Measurements from ENCODE around the gene TACR1. TPM values are rescaled to one million over a fixed set of nuclear protein-coding genes. Genes with fewer than 3 reads are reported as not detected.
"Not testable (repeated sequence)": the region's sequence is repeated elsewhere in the genome, so short reads cannot be mapped to it uniquely, and the experiment has no call there.

TACR1 gene
- polyA plus RNA-seq, 1 donor from 2014 or later = 0.78 TPM

DNA sequence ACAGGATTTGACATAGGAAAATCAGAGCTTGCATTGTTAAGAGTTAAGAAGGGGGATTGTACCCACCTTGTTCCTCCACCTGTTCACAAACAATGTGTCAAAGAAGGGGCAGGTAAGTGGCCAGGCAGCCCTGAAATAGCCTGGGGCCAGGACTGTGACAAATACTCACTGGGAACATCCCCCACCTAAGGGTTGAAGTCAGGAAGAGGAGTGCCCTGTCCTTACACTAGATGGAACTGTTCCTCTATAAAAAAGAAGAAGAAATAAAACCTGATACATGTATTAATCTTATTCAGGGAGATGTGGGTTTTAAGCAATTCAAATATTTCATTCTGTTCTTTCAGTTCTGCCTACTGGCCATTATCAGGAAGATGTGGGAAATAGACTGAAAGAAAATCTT is 41.9 kb downstream of the TACR1 start:
- Histone ChIP-seq H3K27ac (ENCODE audit: low read length) (no peak overlapping the region), H3K36me3 (ENCODE audit: insufficient read depth, low read length) (no peaks in the 10 kb centered on the region), H3K27me3 (ENCODE audit: insufficient read depth, low read depth, low read length) (no peaks in the 10 kb centered on the region), H3F3A (ENCODE audit: insufficient read depth, low read length, poor library complexity, severe bottlenecking) (no peaks in the 10 kb centered on the region), H4K20me1 (ENCODE audit: insufficient read depth) (no peaks in the 10 kb centered on the region), H3K79me2 (replicated peaks; ENCODE audit: insufficient read depth, low read length) (no peaks in the 10 kb centered on the region), H3K9me2 (ENCODE audit: insufficient read depth, low read length) (no peaks in the 10 kb centered on the region), H3K4me2 (ENCODE audit: low read length) (no peak overlapping the region), H3K4me3 (ENCODE audit: low read length) (no peak overlapping the region), H3K9ac (ENCODE audit: low read length) (no peak overlapping the region), H2AFZ (ENCODE audit: low read depth, low read length) (no peak overlapping the region), H3K9me3 (ENCODE audit: low read length) (no peaks in the 10 kb centered on the region)
- TF ChIP-seq, protein P1, sequence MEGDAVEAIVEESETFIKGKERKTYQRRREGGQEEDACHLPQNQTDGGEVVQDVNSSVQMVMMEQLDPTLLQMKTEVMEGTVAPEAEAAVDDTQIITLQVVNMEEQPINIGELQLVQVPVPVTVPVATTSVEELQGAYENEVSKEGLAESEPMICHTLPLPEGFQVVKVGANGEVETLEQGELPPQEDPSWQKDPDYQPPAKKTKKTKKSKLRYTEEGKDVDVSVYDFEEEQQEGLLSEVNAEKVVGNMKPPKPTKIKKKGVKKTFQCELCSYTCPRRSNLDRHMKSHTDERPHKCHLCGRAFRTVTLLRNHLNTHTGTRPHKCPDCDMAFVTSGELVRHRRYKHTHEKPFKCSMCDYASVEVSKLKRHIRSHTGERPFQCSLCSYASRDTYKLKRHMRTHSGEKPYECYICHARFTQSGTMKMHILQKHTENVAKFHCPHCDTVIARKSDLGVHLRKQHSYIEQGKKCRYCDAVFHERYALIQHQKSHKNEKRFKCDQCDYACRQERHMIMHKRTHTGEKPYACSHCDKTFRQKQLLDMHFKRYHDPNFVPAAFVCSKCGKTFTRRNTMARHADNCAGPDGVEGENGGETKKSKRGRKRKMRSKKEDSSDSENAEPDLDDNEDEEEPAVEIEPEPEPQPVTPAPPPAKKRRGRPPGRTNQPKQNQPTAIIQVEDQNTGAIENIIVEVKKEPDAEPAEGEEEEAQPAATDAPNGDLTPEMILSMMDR (IDR thresholded peaks at IDR 0.05; ENCODE audit: poor library complexity, severe bottlenecking) = peak; percentile 43
- TF ChIP-seq POLR2AphosphoS5 (IDR thresholded peaks at IDR 0.05) (no peak), EZH2 (IDR thresholded peaks at IDR 0.05; ENCODE audit: borderline replicate concordance, insufficient read depth, low read length, poor library complexity, severe bottlenecking) (no peak), MXI1 (conservative IDR thresholded peaks at IDR 0.05; ENCODE audit: poor library complexity, severe bottlenecking) (no peak), TAF1 (IDR thresholded peaks at IDR 0.05; ENCODE audit: low read depth) (no peak), RAD21 (conservative IDR thresholded peaks at IDR 0.05) (peak; percentile 58), EP300 (conservative IDR thresholded peaks at IDR 0.05; ENCODE audit: poor library complexity, severe bottlenecking) (no peak), SMC3 (conservative IDR thresholded peaks at IDR 0.05; ENCODE audit: poor library complexity) (peak; percentile 59)

DNA sequence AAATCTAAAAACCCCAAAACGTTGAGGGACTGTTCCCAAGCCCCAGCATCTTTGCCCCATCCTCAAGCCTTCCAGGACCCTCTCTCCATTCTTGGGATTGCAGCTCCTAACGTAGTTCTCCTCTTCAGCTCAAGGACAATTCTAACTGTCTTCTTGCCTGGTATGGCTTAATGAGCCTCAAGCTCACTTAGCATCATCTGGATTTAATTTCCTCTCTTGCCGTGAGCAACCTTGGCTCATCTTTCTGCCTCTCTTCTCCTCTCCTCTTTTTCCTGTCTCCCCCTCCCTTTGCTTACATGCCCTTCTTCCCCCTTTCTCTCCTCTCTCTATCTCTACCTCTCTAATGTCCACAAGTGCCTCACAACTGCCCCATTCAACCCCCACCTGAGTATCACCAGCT is 44.2 kb downstream of the TACR1 start:
- Histone ChIP-seq H3K4me3 (ENCODE audit: low read length) (no peak overlapping the region), H3F3A (ENCODE audit: insufficient read depth, low read length, poor library complexity, severe bottlenecking) (no peaks in the 10 kb centered on the region), H2AFZ (ENCODE audit: low read depth, low read length) (no peak overlapping the region), H3K27me3 (ENCODE audit: insufficient read depth, low read depth, low read length) (no peaks in the 10 kb centered on the region), H3K4me2 (ENCODE audit: low read length) (no peak overlapping the region), H3K9ac (ENCODE audit: low read length) (no peak overlapping the region), H3K9me2 (ENCODE audit: insufficient read depth, low read length) (no peaks in the 10 kb centered on the region), H4K20me1 (ENCODE audit: insufficient read depth) (no peaks in the 10 kb centered on the region), H3K79me2 (replicated peaks; ENCODE audit: insufficient read depth, low read length) (no peaks in the 10 kb centered on the region), H3K36me3 (ENCODE audit: insufficient read depth, low read length) (no peaks in the 10 kb centered on the region), H3K9me3 (ENCODE audit: low read length) (no peaks in the 10 kb centered on the region), H3K27ac (ENCODE audit: low read length) (no peak overlapping the region)
- TF ChIP-seq, protein P2, sequence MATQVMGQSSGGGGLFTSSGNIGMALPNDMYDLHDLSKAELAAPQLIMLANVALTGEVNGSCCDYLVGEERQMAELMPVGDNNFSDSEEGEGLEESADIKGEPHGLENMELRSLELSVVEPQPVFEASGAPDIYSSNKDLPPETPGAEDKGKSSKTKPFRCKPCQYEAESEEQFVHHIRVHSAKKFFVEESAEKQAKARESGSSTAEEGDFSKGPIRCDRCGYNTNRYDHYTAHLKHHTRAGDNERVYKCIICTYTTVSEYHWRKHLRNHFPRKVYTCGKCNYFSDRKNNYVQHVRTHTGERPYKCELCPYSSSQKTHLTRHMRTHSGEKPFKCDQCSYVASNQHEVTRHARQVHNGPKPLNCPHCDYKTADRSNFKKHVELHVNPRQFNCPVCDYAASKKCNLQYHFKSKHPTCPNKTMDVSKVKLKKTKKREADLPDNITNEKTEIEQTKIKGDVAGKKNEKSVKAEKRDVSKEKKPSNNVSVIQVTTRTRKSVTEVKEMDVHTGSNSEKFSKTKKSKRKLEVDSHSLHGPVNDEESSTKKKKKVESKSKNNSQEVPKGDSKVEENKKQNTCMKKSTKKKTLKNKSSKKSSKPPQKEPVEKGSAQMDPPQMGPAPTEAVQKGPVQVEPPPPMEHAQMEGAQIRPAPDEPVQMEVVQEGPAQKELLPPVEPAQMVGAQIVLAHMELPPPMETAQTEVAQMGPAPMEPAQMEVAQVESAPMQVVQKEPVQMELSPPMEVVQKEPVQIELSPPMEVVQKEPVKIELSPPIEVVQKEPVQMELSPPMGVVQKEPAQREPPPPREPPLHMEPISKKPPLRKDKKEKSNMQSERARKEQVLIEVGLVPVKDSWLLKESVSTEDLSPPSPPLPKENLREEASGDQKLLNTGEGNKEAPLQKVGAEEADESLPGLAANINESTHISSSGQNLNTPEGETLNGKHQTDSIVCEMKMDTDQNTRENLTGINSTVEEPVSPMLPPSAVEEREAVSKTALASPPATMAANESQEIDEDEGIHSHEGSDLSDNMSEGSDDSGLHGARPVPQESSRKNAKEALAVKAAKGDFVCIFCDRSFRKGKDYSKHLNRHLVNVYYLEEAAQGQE (IDR thresholded peaks at IDR 0.05; ENCODE audit: borderline replicate concordance) = no peak

DNA sequence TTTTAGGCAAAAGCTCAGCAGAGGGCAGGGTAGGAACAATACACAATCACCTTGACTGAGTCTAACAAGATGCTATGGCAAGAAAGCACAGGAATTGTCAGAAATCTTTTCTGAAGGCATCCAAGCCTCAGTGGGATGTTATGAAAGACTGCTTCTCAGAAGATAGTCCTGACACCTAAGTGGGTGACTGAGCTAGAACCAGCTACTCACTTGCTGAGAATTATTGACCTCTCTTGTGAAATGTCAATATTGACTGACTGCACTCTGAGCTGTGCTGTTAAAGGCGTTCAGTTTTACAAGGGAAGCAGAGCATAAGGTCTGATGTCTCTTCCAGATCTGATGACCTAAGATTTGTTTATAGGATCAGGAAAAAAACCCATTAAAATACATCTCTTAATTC is 46.1 kb downstream of the TACR1 start:
- no peaks in the 10 kb centered on the region for H3K27me3 ChIP-seq (ENCODE audit: insufficient read depth, low read depth, low read length)
- no peaks in the 10 kb centered on the region for H3K79me2 ChIP-seq (replicated peaks; ENCODE audit: insufficient read depth, low read length)
- H3K4me3 ChIP-seq (ENCODE audit: low read length) = no peak overlapping the region
- H3K36me3 ChIP-seq (ENCODE audit: insufficient read depth, low read length) = no peaks in the 10 kb centered on the region
- no peak overlapping the region for H3K9ac ChIP-seq (ENCODE audit: low read length)
- no peaks in the 10 kb centered on the region for H3K9me3 ChIP-seq (ENCODE audit: low read length)
- no peaks in the 10 kb centered on the region for H3F3A ChIP-seq (ENCODE audit: insufficient read depth, low read length, poor library complexity, severe bottlenecking)
- H4K20me1 ChIP-seq (ENCODE audit: insufficient read depth) = no peaks in the 10 kb centered on the region
- H2AFZ ChIP-seq (ENCODE audit: low read depth, low read length) = no peak overlapping the region
- no peak for TF ChIP-seq SMC3 (conservative IDR thresholded peaks at IDR 0.05; ENCODE audit: poor library complexity)
- no peak for TF ChIP-seq TAF1 (IDR thresholded peaks at IDR 0.05; ENCODE audit: low read depth)
- TF ChIP-seq, protein P1 (IDR thresholded peaks at IDR 0.05; ENCODE audit: poor library complexity, severe bottlenecking) = no peak
- no peak for TF ChIP-seq RAD21 (conservative IDR thresholded peaks at IDR 0.05)
- TF ChIP-seq EZH2 (IDR thresholded peaks at IDR 0.05; ENCODE audit: borderline replicate concordance, insufficient read depth, low read length, poor library complexity, severe bottlenecking) = no peak
- TF ChIP-seq MXI1 (conservative IDR thresholded peaks at IDR 0.05; ENCODE audit: poor library complexity, severe bottlenecking) = no peak
- H3K9me2 ChIP-seq (ENCODE audit: insufficient read depth, low read length) = no peaks in the 10 kb centered on the region
- no peak overlapping the region for H3K27ac ChIP-seq (ENCODE audit: low read length)
- no peak overlapping the region for H3K4me2 ChIP-seq (ENCODE audit: low read length)

DNA sequence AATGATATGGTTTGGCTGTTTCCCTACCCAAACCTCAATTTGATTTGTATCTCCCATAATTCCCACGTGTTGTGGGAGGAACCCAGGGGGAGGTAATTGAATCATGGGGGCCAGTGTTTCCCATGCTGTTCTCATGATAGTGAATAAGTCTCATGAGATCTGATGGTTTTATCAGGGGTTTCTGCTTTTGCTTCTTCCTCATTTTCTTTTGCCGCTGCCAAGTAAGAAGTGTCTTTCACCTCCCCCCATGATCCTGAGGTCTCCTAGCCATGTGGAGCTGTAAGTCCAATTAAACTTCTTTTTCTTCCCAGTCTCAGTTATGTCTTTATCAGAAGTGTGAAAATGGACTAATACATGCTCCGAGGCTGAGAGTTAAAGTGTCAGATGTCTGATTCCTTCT is 47.1 kb downstream of the TACR1 start:
- not testable (repeated sequence) for H2AFZ ChIP-seq (ENCODE audit: low read depth, low read length); H3K4me2 ChIP-seq (ENCODE audit: low read length); H3K9me3 ChIP-seq (ENCODE audit: low read length); H3K9me2 ChIP-seq (ENCODE audit: insufficient read depth, low read length); H3F3A ChIP-seq (ENCODE audit: insufficient read depth, low read length, poor library complexity, severe bottlenecking); H3K27me3 ChIP-seq (ENCODE audit: insufficient read depth, low read depth, low read length); H3K36me3 ChIP-seq (ENCODE audit: insufficient read depth, low read length); H3K9ac ChIP-seq (ENCODE audit: low read length); H4K20me1 ChIP-seq (ENCODE audit: insufficient read depth); H3K27ac ChIP-seq (ENCODE audit: low read length); H3K4me3 ChIP-seq (ENCODE audit: low read length); H3K79me2 ChIP-seq (replicated peaks; ENCODE audit: insufficient read depth, low read length)
